ENCODE results near the gene BIRC5.
"Not testable (repeated sequence)": the region's sequence is repeated elsewhere in the genome, so short reads cannot be mapped to it uniquely, and the experiment has no call there.

BIRC5 gene

DNA sequence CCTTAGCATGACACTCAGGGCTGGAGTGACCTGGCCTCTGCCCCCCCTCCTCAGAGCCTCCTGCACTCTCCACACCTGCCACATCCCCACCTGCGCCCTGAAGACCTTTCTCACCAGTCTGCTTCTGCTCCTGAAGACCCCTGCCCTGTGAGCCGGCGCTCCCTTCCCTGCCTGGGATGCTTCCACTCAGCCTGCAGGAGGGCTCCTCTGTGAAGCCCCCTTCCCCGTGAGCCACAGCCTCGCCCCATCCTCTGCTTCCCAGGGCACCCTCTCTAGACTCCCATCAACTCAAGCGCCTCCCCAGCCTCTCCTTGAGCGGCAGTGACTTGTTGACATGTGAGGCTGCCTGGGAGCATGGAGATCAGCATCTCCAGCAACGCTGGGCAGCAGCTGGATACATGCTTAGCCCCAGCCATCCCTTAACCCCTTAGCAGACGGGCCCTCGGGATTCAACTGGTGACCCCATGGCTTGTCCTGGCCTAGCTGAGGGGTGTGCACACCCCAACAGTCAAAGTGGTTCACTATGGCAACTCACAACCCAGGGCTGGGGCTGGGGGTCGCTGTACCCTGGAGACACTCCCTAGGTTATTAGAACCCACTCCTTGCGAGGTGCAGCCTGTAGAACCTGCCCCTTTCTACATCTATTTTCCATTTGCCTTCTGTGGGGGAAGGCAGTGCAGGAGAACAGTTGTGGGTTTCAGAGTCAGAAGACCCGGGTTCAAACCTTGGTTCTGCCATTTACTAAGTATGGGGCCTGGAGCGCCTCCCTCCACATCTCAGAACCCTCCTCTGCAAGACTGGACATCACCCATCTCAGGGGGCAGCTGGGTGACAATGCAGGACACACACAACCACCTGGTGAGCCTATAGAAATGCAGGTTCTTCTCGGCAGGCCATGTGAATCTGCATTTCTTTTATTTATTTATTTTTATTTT lies 38.9 kb downstream of the BIRC5 start:
- Histone ChIP-seq H3K27me3 (ENCODE audit: control insufficient read depth in 1 of 2, insufficient read depth in 2 of 2, low read length in 2 of 2) (peaks cover 0 to 2% of the 10 kb centered on the region in 2 donors), H3K27ac (ENCODE audit: low read length) (no peak overlapping the region), H3K36me3 (ENCODE audit: control insufficient read depth in 2 of 2, insufficient read depth in 2 of 2, low read length in 2 of 2) (no peaks in the 10 kb centered on the region), H3K4me3 (ENCODE audit: low read length in 2 of 2) (no peak overlapping the region), H3K9me3 (ENCODE audit: control insufficient read depth in 2 of 2, low read length in 2 of 2) (no peaks in the 10 kb centered on the region), H3K4me1 (ENCODE audit: control insufficient read depth, insufficient read depth, low read length) (peaks cover 9% of the 10 kb centered on the region), H3K9ac (ENCODE audit: low read length in 2 of 2) (no peak overlapping the region)

DNA sequence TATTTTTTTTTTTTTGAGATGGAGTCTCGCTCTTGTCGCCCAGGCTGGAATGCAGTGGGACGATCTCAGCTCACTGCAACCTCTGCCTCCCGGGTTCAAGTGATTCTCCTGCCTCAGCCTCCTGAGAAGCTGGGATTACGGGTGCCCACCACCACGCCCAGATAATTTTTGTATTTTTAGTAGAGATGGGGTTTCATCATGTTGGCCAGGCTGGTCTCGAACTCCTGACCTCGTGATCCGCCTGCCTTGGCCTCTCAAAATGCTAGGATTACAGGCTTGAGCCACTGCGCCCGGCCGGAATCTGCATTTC lies 39.5 kb downstream of the BIRC5 start:
- Histone ChIP-seq H3K9ac (ENCODE audit: low read length in 2 of 2) (peak overlapping the region in 1 of 2 donors; percentile 80), H3K4me3 (ENCODE audit: low read length in 2 of 2) (peak overlapping the region in 1 of 2 donors; percentile 85)
- H3K4me1 ChIP-seq (ENCODE audit: control insufficient read depth, insufficient read depth, low read length); H3K36me3 ChIP-seq (ENCODE audit: control insufficient read depth in 2 of 2, insufficient read depth in 2 of 2, low read length in 2 of 2); H3K9me3 ChIP-seq (ENCODE audit: control insufficient read depth in 2 of 2, low read length in 2 of 2); H3K27me3 ChIP-seq (ENCODE audit: control insufficient read depth in 1 of 2, insufficient read depth in 2 of 2, low read length in 2 of 2); H3K27ac ChIP-seq (ENCODE audit: low read length): not testable (repeated sequence)

DNA sequence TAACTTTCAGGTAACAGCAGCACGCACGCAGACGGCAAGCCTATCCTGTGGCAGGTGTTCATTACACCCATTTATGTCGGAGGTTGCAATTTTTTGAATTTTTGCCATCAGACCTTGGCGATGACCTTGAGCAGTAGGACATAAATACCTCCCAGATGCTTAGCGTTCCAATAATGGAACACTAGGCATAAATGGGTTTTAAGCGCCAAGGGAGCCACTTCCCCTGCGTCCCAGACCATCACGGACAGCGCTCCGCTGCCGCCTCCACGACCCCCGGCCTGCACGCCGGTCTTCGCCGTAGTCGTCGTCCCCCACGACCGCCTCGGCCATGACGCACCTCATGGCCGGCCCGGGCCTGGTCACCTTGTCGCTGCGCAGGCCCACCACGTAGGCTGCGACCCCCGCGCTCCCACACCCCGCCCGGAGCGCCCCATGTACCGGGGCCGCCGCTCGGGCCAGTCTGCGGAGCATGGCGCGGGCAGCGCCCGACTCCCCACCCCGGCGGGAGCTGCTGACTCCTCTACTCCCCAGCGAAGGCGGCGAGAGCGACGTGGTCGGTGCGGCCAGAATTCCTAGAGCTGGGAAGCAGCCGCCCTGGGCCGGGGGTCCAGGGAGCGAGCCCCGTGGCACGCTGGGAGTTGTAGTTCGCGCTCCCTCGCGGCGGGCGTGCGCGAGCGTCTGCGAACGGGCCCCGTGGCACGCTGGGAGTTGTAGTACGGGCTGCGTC lies 40.1 kb downstream of the BIRC5 start:
- Histone ChIP-seq H3K9me3 (ENCODE audit: control insufficient read depth in 2 of 2, low read length in 2 of 2) (no peaks in the 10 kb centered on the region), H3K27ac (ENCODE audit: low read length) (peak overlapping the region; percentile 67), H3K4me3 (ENCODE audit: low read length in 2 of 2) (peak overlapping the region; percentile 71 to 85), H3K36me3 (ENCODE audit: control insufficient read depth in 2 of 2, insufficient read depth in 2 of 2, low read length in 2 of 2) (no peaks in the 10 kb centered on the region), H3K9ac (ENCODE audit: low read length in 2 of 2) (peak overlapping the region; percentile 72 to 80), H3K4me1 (ENCODE audit: control insufficient read depth, insufficient read depth, low read length) (peaks cover 9% of the 10 kb centered on the region), H3K27me3 (ENCODE audit: control insufficient read depth in 1 of 2, insufficient read depth in 2 of 2, low read length in 2 of 2) (peaks cover 0 to 5% of the 10 kb centered on the region in 2 donors)

DNA sequence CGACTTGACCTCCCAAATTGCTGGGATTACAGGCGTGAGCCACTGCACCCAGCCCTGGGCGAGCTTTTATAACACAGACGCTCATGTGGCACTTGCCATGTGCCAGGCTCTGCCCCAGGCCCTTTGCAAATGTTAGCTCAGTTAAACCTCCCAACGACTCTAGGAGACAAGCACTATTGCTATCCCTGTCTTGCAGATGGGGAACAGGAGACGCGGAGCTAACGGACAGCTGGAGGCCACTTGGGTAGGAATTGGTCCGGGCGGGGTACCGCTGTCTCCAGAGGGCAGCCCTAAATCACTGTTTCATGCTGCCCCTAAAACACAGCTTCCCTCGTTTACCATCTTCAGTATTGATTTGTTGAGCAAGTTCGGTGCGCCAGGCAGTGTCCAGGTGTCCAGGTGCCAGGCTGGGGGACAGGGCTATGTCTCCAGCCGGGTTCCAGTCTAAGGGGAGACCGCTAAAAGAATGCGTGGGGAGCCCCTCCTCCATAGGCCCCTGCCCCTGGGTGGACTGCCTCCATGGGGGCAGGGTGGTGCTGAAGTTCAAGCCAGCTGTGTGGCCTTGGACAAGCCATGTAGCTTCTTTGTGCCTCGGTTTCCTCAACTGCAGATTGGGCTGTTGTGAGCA lies 41.1 kb downstream of the BIRC5 start:
- H3K9me3 ChIP-seq (ENCODE audit: control insufficient read depth in 2 of 2, low read length in 2 of 2): no peaks in the 10 kb centered on the region

DNA sequence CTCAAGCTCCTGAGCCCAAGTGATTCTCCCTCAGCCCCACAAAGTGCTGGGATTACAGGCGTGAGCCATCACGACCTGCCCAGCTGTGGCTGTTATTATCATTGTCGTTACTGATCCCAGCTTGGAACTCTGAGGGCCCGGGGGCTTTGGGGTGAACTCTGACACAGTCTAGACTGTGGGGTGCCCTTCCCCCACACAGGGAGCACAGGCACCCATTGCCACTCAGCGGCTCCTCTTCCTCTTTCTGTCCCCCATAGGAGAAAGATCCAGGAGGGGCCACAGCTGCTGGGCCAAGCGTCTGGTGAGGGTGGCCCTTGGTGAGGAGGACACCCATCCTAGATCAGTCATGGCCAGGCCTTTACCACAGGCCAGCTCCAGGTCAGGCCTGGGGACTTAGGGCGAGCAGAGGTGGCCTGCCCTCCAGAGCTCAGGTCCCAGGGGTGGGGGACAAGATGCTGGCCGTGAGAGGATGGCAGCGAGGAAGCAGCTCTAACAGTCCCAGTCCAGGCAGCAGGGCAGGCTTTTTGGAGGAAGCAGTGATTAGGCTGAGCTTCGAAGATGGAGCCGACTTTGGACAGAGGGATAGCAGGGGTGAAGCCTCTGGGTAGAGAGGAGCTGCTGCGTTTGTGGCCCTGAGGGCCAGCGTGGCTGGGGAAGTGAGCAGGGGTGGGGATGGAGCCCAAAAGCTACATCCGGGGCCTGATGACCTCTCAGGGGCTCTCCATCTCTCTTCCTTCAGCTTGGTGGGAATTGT lies 42.1 kb downstream of the BIRC5 start:
- Histone ChIP-seq H3K27me3 (ENCODE audit: control insufficient read depth in 1 of 2, insufficient read depth in 2 of 2, low read length in 2 of 2) (peaks cover 0 to 3% of the 10 kb centered on the region in 2 donors), H3K36me3 (ENCODE audit: control insufficient read depth in 2 of 2, insufficient read depth in 2 of 2, low read length in 2 of 2) (no peaks in the 10 kb centered on the region), H3K9ac (ENCODE audit: low read length in 2 of 2) (no peak overlapping the region), H3K9me3 (ENCODE audit: control insufficient read depth in 2 of 2, low read length in 2 of 2) (no peaks in the 10 kb centered on the region), H3K27ac (ENCODE audit: low read length) (no peak overlapping the region), H3K4me1 (ENCODE audit: control insufficient read depth, insufficient read depth, low read length) (peaks cover 3% of the 10 kb centered on the region), H3K4me3 (ENCODE audit: low read length in 2 of 2) (no peak overlapping the region)

More for the DNA sequence above, 41.1 kb downstream of the BIRC5 start:
- no peak overlapping the region for H3K4me3 ChIP-seq (ENCODE audit: low read length in 2 of 2)
- no peak overlapping the region for H3K9ac ChIP-seq (ENCODE audit: low read length in 2 of 2)
- peaks cover 9% of the 10 kb centered on the region for H3K4me1 ChIP-seq (ENCODE audit: control insufficient read depth, insufficient read depth, low read length)
- no peaks in the 10 kb centered on the region for H3K36me3 ChIP-seq (ENCODE audit: control insufficient read depth in 2 of 2, insufficient read depth in 2 of 2, low read length in 2 of 2)
- H3K27ac ChIP-seq (ENCODE audit: low read length): no peak overlapping the region
- peaks cover 0 to 5% of the 10 kb centered on the region in 2 donors for H3K27me3 ChIP-seq (ENCODE audit: control insufficient read depth in 1 of 2, insufficient read depth in 2 of 2, low read length in 2 of 2)

DNA sequence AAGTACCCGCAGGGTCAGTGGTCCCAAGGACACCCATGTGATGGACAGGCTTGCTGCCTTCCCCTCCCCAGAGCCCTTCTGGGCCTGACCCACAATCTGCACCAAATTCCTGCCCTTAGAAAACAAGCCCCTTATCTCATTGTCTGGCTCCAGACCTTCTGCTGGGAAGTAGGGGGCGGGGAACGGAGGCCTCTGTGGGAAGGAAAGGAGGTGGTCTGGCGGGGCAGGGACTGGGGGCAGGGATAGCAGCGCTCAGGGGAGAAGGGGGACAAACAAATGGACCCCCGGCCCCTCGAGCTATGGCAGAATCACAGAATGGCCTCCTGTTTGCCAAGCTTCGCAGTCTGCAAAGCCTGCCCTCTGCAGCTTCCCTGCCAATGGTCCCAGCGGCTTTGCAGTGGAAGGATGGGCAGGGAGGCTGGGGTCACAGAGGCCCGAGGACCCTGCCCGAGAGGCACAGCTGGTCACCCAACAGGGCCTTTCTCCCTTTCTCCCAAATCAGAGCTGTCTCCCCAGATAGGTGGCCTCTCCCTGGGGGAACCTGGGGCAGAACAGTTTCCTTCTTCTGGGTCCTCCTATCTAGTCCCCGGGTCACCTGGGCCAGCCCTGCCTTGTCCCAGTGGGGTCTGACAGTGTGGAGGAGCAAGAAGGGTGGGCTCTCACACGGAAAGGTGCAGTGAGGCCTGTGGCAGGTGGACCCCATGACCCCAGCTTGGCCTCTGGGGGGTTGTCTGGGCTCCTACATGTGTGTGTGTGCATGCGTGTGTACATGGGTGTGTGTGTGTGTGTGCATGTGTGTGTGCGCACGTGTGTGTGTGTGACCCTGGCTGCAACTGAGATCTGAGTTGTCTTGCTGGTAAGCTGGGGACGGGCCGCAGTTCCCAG lies 42.9 kb downstream of the BIRC5 start:
- peaks cover 0 to 3% of the 10 kb centered on the region in 2 donors for H3K27me3 ChIP-seq (ENCODE audit: control insufficient read depth in 1 of 2, insufficient read depth in 2 of 2, low read length in 2 of 2)
- no peaks in the 10 kb centered on the region for H3K4me1 ChIP-seq (ENCODE audit: control insufficient read depth, insufficient read depth, low read length)
- no peaks in the 10 kb centered on the region for H3K9me3 ChIP-seq (ENCODE audit: control insufficient read depth in 2 of 2, low read length in 2 of 2)
- H3K9ac ChIP-seq (ENCODE audit: low read length in 2 of 2): no peak overlapping the region
- no peak overlapping the region for H3K4me3 ChIP-seq (ENCODE audit: low read length in 2 of 2)
- peak overlapping the region; percentile 31 for H3K27ac ChIP-seq (ENCODE audit: low read length)
- no peaks in the 10 kb centered on the region for H3K36me3 ChIP-seq (ENCODE audit: control insufficient read depth in 2 of 2, insufficient read depth in 2 of 2, low read length in 2 of 2)

DNA sequence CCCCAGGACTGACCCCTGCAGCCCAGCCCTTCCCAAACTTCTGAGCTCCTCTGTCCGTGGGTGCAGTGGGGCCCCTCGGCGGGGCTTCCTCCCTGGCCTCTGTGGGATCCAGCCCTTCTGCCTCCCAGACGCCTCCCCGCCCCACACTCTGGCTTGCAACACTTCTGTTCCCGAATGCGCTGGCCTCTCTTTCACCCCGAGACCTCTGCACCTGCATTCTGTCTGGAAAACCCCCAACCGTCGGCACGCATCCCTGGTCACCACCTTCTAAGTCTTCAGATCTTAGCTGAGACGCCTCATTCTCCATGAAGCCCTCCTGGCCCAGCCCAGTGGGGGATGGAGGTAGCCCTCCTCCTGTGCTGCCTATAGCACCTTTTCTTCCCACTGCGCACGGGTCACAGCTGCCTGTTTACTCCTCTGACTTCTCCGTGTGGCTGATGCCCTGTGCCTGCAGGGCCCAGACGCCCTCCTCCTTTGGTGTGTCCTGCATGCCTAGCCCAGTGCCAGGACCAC lies 43.8 kb downstream of the BIRC5 start:
- Histone ChIP-seq H3K4me1 (ENCODE audit: control insufficient read depth, insufficient read depth, low read length) (no peaks in the 10 kb centered on the region), H3K4me3 (ENCODE audit: low read length in 2 of 2) (no peak overlapping the region), H3K9me3 (ENCODE audit: control insufficient read depth in 2 of 2, low read length in 2 of 2) (no peaks in the 10 kb centered on the region)

DNA sequence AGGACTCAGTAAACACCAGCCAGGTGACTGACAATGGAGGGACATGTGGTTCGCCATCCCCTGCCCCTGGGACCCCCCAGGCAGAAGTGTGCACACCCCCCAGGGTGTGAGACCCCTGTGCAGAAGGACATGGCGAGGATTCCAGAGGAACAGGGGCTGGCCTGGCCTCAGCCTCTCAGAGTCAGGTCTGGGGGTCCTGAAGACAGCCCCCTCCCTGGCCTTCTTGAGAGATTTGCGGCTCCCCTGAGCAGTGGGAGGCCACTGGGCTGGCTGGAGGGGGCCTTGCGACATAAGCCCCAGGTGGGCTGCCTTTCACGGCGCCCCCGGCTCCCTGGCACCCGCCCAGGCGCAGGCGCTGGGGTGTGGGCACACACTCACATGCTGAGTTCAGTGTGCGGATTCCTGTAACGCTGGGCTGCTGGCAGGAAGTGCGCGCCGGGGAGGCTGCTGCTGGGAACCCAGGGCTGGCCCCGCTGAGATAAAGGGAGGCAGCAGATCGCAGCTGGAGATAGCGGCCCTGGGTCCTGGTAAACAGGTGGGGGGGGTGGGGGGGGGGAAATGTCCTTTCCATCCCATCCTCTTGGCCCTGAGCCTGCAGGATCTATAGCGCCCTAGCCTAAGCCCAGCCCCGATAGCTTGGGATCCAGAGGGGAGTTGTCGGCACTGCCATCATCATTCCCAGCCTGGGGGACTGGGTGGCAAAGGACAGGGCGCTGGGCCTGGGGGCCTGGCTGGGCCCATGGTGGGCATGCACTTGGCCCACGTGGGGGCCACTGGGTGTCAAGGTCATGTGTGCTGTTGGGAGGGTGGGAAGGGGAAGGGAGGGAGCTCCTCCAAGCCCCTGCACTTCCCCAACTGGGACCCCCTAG lies 44.5 kb downstream of the BIRC5 start:
- Histone ChIP-seq H3K9ac (ENCODE audit: low read length in 2 of 2) (no peak overlapping the region), H3K4me3 (ENCODE audit: low read length in 2 of 2) (no peak overlapping the region), H3K27me3 (ENCODE audit: control insufficient read depth in 1 of 2, insufficient read depth in 2 of 2, low read length in 2 of 2) (peaks cover 0 to 3% of the 10 kb centered on the region in 2 donors), H3K27ac (ENCODE audit: low read length) (peak overlapping the region; percentile 31), H3K36me3 (ENCODE audit: control insufficient read depth in 2 of 2, insufficient read depth in 2 of 2, low read length in 2 of 2) (no peaks in the 10 kb centered on the region), H3K4me1 (ENCODE audit: control insufficient read depth, insufficient read depth, low read length) (peaks cover 4% of the 10 kb centered on the region), H3K9me3 (ENCODE audit: control insufficient read depth in 2 of 2, low read length in 2 of 2) (no peaks in the 10 kb centered on the region)

More for the DNA sequence above, 43.8 kb downstream of the BIRC5 start:
- Histone ChIP-seq H3K27ac (ENCODE audit: low read length) (peak overlapping the region; percentile 31), H3K27me3 (ENCODE audit: control insufficient read depth in 1 of 2, insufficient read depth in 2 of 2, low read length in 2 of 2) (peaks cover 0 to 3% of the 10 kb centered on the region in 2 donors), H3K9ac (ENCODE audit: low read length in 2 of 2) (no peak overlapping the region), H3K36me3 (ENCODE audit: control insufficient read depth in 2 of 2, insufficient read depth in 2 of 2, low read length in 2 of 2) (no peaks in the 10 kb centered on the region)

DNA sequence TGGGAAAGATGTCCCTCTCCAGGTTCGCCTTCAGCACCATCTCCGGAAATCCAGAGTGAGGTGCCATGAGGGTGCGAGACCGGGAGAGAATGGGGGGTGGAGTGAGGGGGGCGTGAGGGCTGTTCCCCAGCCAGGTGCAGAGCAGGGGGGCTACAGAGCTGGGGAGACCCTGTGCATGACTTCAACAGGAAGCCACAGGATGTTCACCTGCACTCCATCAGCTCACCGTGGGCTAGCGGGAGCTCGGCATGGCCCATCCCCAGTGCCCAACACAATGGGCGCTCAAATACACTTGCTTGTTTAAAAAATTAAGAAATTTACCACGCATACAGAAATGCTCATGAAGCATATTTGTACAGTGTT lies 45.1 kb downstream of the BIRC5 start:
- no peak overlapping the region for H3K4me3 ChIP-seq (ENCODE audit: low read length in 2 of 2)
- H3K27ac ChIP-seq (ENCODE audit: low read length): no peak overlapping the region
- no peaks in the 10 kb centered on the region for H3K9me3 ChIP-seq (ENCODE audit: control insufficient read depth in 2 of 2, low read length in 2 of 2)
- no peak overlapping the region for H3K9ac ChIP-seq (ENCODE audit: low read length in 2 of 2)
- H3K36me3 ChIP-seq (ENCODE audit: control insufficient read depth in 2 of 2, insufficient read depth in 2 of 2, low read length in 2 of 2): no peaks in the 10 kb centered on the region
- peaks cover 6% of the 10 kb centered on the region for H3K4me1 ChIP-seq (ENCODE audit: control insufficient read depth, insufficient read depth, low read length)
- H3K27me3 ChIP-seq (ENCODE audit: control insufficient read depth in 1 of 2, insufficient read depth in 2 of 2, low read length in 2 of 2): peaks cover 0 to 3% of the 10 kb centered on the region in 2 donors
